Caco-2 (cell line): ENCODE data around the gene ZNF184. TPM values are rescaled to one million over a fixed set of nuclear protein-coding genes. Genes with fewer than 3 reads are reported as not detected.

ENCODE experiments used
- BruUV-seq: library from RNA; stranded (reverse); fragments of 400-500 nt; replicated peaks from 2 replicates; lab custom pipeline; 2021; lab: Mats Ljungman, UMichigan
- CTCF ChIA-PET: fragments of 300-600 bp; sonication (Branson Sonifier 250); formaldehyde crosslinking; loops from one replicate; lab custom pipeline; 2022; ENCODE audit warnings: antibody characterized with exemption; lab: Charles Lee
- POLR2A ChIA-PET: fragments of 300-600 bp; sonication (Branson Sonifier 250); formaldehyde crosslinking; loops from one replicate; lab custom pipeline; 2022; ENCODE audit warnings: antibody characterized with exemption; lab: Charles Lee
- DNase-seq, 2 experiments: peaks; one replicate each; pipeline versions ENCODE4 v3.0.0 to v3.0.0-alpha.2; 2020 to 2022
- H3K27me3 ChIP-seq: replicated peaks from 2 replicates; pipeline ENCODE4 v1.6.0; 2011; ENCODE audit warnings: low read length; ENCODE audit not compliant: control insufficient read depth, insufficient read depth
- H3K36me3 ChIP-seq: 2 replicates; pipeline ENCODE4 v1.5.1; 2011; ENCODE audit warnings: low read length; ENCODE audit not compliant: control insufficient read depth, insufficient read depth
- H3K4me1 ChIP-seq: fragments of 250-450 bp; sonication (Bioruptor Pico); 2 replicates; pipeline ENCODE4 v1.5.1; 2020; ENCODE audit warnings: mild to moderate bottlenecking
- H3K4me3 ChIP-seq: 2 replicates; pipeline ENCODE4 v1.5.1; 2011; ENCODE audit warnings: low read depth, mild to moderate bottlenecking, control low read depth, low read length
- H3K9me3 ChIP-seq: fragments of 250-450 bp; sonication (Bioruptor Pico); 2 replicates; pipeline ENCODE4 v1.5.1; 2020; ENCODE audit warnings: mild to moderate bottlenecking, moderate library complexity
- H3K27ac Mint-ChIP-seq: one replicate; pipeline ENCODE4 v1.8.0; 2022; ENCODE audit warnings: mixed read lengths; ENCODE audit not compliant: unreplicated experiment
- H3K27me3 Mint-ChIP-seq: one replicate; pipeline ENCODE4 v1.8.0; 2022; ENCODE audit warnings: mixed read lengths; ENCODE audit not compliant: insufficient read depth, unreplicated experiment
- H3K36me3 Mint-ChIP-seq: one replicate; pipeline ENCODE4 v1.8.0; 2022; ENCODE audit warnings: mild to moderate bottlenecking, mixed read lengths; ENCODE audit not compliant: insufficient read depth, unreplicated experiment
- H3K4me1 Mint-ChIP-seq: one replicate; pipeline ENCODE4 v1.8.0; 2022; ENCODE audit warnings: low read depth, mixed read lengths; ENCODE audit not compliant: unreplicated experiment
- H3K4me3 Mint-ChIP-seq: one replicate; pipeline ENCODE4 v1.8.0; 2022; ENCODE audit warnings: mild to moderate bottlenecking, moderate library complexity, mixed read lengths; ENCODE audit not compliant: unreplicated experiment
- H3K9me3 Mint-ChIP-seq: one replicate; pipeline ENCODE4 v1.8.0; 2022; ENCODE audit warnings: mixed read lengths; ENCODE audit not compliant: unreplicated experiment
- intact Hi-C: fragments of 100-400 bp; cut with micrococcal nuclease; formaldehyde crosslinking; loops from one replicate; pipeline ENCODE4 v1.10.0; 2022; ENCODE audit not compliant: unreplicated experiment
- total RNA-seq: library from RNA; stranded (reverse); gene quantifications from 2 replicates; pipeline ENCODE4 v1.2.3, GENCODE V29; 2022
- TF ChIP-seq, protein P1 (sequence below), 2 experiments: fragments of 200-600 bp in 1 of 2; IDR thresholded peaks; 1 replicate in 1 of 2; 2 replicates in 1 of 2; pipeline versions ENCODE4 v1.5.1 to v1.8.0; 2011 to 2022; ENCODE audit warnings: antibody characterized with exemption in 1 of 2, control low read depth in 1 of 2, inconsistent platforms in 1 of 2, low read depth in 1 of 2, low read length in 1 of 2, mild to moderate bottlenecking in 1 of 2, moderate library complexity in 1 of 2; ENCODE audit not compliant: insufficient read depth in 1 of 2, severe bottlenecking in 1 of 2, unreplicated experiment in 1 of 2

ZNF184 gene
- total RNA-seq, 1 experiment from 2014 or later, result 3.9 TPM

DNA sequence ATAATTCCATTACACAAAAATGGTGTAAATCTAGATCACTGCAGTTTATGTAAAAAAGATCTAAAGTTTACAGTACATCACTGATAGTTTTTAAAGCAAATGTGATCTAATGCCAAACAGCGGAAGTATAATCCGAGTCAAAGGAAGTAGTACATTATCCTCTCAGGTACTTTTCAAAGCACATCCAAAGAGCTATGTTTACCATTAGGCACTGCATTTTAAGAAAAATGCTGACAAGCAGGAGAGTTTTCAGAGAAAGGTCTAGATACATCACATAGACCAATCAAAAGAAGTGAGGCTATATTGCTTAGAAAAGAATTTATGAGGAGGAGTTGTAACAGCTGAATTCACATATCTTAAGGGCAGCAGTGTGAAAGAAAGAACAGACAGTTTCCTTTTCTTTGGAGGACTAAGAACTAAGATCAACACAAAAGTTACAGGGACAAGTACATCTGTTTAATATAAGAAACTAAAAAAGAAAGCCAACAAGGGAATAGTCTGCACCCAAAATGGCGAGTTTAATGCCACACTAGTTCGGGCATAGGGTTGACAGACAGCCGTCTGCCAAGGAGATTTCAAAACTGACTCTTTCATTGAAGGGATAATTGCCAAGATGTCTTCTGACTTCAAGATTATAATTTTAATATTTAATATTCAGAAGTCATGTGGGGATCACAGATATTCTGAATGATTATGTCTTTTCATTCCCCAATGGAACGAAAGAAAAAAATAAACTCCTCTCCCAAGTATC, 1.4 kb downstream of the ZNF184 start:
- no peaks in the 10 kb centered on the region for H3K27me3 Mint-ChIP-seq
- peaks cover 6% of the 10 kb centered on the region for H3K4me1 Mint-ChIP-seq
- BruUV-seq, result TSS peak; percentile 69
- DNase-seq, result no peak
- intact Hi-C loops, result loop anchor here (5.0 to 10.0 kb wide), 3 partner anchors 84 to 423 kb away; partner anchors contain the start of gene ZNF391
- H3K4me1 ChIP-seq, result peaks cover 3% of the 10 kb centered on the region; the same call in 1 of the 2 replicates
- ChIA-PET CTCF (interaction anchor here (0.7 kb wide), 1 partner anchor 224 kb away, joined by 3 read pairs; no protein-coding TSS in a partner anchor), POLR2A (interaction anchor here (1.9 kb wide), 1 partner anchor 220 kb away, joined by 15 read pairs; no protein-coding TSS in a partner anchor)
- H3K27me3 ChIP-seq, result no peaks in the 10 kb centered on the region
- H3K36me3 ChIP-seq, result no peaks in the 10 kb centered on the region
- peak overlapping the region; percentile 96 for H3K4me3 Mint-ChIP-seq
- H3K27ac Mint-ChIP-seq, result peak overlapping the region; percentile 95
- TF ChIP-seq, protein P1, sequence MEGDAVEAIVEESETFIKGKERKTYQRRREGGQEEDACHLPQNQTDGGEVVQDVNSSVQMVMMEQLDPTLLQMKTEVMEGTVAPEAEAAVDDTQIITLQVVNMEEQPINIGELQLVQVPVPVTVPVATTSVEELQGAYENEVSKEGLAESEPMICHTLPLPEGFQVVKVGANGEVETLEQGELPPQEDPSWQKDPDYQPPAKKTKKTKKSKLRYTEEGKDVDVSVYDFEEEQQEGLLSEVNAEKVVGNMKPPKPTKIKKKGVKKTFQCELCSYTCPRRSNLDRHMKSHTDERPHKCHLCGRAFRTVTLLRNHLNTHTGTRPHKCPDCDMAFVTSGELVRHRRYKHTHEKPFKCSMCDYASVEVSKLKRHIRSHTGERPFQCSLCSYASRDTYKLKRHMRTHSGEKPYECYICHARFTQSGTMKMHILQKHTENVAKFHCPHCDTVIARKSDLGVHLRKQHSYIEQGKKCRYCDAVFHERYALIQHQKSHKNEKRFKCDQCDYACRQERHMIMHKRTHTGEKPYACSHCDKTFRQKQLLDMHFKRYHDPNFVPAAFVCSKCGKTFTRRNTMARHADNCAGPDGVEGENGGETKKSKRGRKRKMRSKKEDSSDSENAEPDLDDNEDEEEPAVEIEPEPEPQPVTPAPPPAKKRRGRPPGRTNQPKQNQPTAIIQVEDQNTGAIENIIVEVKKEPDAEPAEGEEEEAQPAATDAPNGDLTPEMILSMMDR (IDR thresholded peaks at IDR 0.05; ENCODE audit: insufficient read depth in 1 of 2, low read depth in 1 of 2, low read length in 1 of 2, severe bottlenecking in 1 of 2, unreplicated experiment in 1 of 2), result no peak
- H3K9me3 Mint-ChIP-seq, result no peaks in the 10 kb centered on the region
- no peaks in the 10 kb centered on the region for H3K9me3 ChIP-seq
- H3K4me3 ChIP-seq, result peak overlapping the region; percentile 69
- peaks cover 15% of the 10 kb centered on the region for H3K36me3 Mint-ChIP-seq

- Histone ChIP-seq H3K36me3 (no peaks in the 10 kb centered on the region), H3K4me1 (peaks cover 3% of the 10 kb centered on the region; the same call in 1 of the 2 replicates), H3K4me3 (no peak overlapping the region), H3K27me3 (no peaks in the 10 kb centered on the region), H3K9me3 (no peaks in the 10 kb centered on the region)
- H3K27ac Mint-ChIP-seq, result no peak overlapping the region
- intact Hi-C loops, result loop anchor here (5.0 to 10.0 kb wide), 3 partner anchors 83 to 425 kb away; partner anchors contain the start of gene ZNF391
- no peaks in the 10 kb centered on the region for H3K27me3 Mint-ChIP-seq
- DNase-seq, result no peak
- ChIA-PET CTCF (no interaction called here), POLR2A (interaction anchor here (0.7 kb wide), 1 partner anchor 323 kb away, joined by 4 read pairs; no protein-coding TSS in a partner anchor)
- H3K9me3 Mint-ChIP-seq, result no peaks in the 10 kb centered on the region
- peaks cover 6% of the 10 kb centered on the region for H3K4me1 Mint-ChIP-seq
- BruUV-seq, result no TSS peak
- peak overlapping the region; percentile 32 for H3K4me3 Mint-ChIP-seq
- TF ChIP-seq, protein P1 (IDR thresholded peaks at IDR 0.05; ENCODE audit: insufficient read depth in 1 of 2, low read depth in 1 of 2, low read length in 1 of 2, severe bottlenecking in 1 of 2, unreplicated experiment in 1 of 2), result no peak
- peaks cover 15% of the 10 kb centered on the region for H3K36me3 Mint-ChIP-seq
Observed at GRCh38 chr6:27470023-27470422, 2.9 kb downstream of the ZNF184 start.

DNA sequence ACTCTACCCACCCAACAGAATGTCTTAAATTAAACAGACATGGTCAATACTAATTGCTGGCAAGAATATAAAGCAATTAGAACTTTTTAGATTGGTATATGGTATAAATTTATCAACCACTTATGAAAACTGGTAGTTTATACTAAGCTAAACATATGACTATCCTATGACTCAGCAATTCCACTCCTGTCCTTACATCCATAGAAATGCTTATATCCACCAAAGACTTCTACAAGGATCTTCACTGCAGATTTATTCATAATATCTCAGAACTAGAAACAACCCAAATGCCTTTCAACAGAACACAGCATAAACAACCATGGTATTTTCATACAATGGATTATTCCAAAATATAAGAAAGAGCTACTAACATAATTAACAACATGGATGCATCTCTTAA, 4.6 kb downstream of the ZNF184 start:
- Histone ChIP-seq H3K9me3 (no peaks in the 10 kb centered on the region), H3K36me3 (no peaks in the 10 kb centered on the region), H3K27me3 (no peaks in the 10 kb centered on the region), H3K4me1 (peaks cover 3% of the 10 kb centered on the region; the same call in 1 of the 2 replicates), H3K4me3 (no peak overlapping the region)
- ChIA-PET CTCF (no interaction called here), POLR2A (no interaction called here)
- H3K4me1 Mint-ChIP-seq, result peaks cover 6% of the 10 kb centered on the region
- no peaks in the 10 kb centered on the region for H3K27me3 Mint-ChIP-seq
- DNase-seq, result no peak
- no TSS peak for BruUV-seq
- TF ChIP-seq, protein P1 (IDR thresholded peaks at IDR 0.05; ENCODE audit: insufficient read depth in 1 of 2, low read depth in 1 of 2, low read length in 1 of 2, severe bottlenecking in 1 of 2, unreplicated experiment in 1 of 2), result no peak
- peaks cover 22% of the 10 kb centered on the region for H3K36me3 Mint-ChIP-seq
- intact Hi-C loops, result no loop called here
- no peak overlapping the region for H3K27ac Mint-ChIP-seq
- peaks cover 9% of the 10 kb centered on the region for H3K9me3 Mint-ChIP-seq
- no peak overlapping the region for H3K4me3 Mint-ChIP-seq
